Measurements from ENCODE around the gene EPHB2. TPM values are rescaled to one million over a fixed set of nuclear protein-coding genes. Genes with fewer than 3 reads are reported as not detected.

Gene EPHB2
- total and polyA plus RNA-seq, 2 of the 4 experiments (the other 2 are of a cell fraction): 52.3 to 58.8 TPM

DNA sequence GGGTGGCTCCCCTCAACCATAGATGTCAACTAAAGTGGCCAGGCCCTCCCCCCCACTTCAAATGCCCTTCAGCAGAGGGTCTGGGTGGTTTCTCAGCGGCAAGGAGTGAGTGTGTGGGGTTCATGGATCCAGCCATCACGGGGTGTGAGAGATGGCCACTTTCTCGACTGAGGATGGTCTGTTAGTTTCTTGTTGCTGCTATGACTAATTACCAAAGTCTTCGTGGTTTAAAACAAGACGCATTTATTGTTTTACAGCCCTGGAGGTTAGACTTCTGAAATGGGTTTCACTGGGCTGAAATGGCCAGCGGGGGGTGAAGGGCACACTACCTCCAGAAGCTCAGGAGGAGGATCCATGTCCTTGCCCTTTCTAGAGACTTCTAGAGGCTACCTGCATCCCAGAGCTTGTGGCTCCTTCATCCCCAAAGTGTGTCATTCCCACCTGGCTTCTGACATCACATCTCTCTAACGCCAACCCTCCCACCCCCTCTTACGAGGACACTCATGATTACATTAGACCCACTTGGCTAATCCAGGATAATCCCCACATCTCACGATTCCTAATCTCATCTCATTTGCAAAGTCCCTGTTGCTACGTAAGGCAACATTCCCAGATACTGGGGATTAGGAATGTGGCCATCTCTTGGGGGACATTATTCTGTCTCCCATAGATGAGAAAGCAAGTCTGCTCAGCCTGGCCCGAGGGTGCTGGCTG is 53.0 kb downstream of the EPHB2 start (continued):
- TF ChIP-seq, protein P1, sequence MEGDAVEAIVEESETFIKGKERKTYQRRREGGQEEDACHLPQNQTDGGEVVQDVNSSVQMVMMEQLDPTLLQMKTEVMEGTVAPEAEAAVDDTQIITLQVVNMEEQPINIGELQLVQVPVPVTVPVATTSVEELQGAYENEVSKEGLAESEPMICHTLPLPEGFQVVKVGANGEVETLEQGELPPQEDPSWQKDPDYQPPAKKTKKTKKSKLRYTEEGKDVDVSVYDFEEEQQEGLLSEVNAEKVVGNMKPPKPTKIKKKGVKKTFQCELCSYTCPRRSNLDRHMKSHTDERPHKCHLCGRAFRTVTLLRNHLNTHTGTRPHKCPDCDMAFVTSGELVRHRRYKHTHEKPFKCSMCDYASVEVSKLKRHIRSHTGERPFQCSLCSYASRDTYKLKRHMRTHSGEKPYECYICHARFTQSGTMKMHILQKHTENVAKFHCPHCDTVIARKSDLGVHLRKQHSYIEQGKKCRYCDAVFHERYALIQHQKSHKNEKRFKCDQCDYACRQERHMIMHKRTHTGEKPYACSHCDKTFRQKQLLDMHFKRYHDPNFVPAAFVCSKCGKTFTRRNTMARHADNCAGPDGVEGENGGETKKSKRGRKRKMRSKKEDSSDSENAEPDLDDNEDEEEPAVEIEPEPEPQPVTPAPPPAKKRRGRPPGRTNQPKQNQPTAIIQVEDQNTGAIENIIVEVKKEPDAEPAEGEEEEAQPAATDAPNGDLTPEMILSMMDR (conservative IDR thresholded peaks at IDR 0.05; ENCODE audit: low read depth, low read length): no peak

GRCh38 chr1:22767852-22768251 is 57.2 kb downstream of the EPHB2 start:
- Histone ChIP-seq H2BK20ac (ENCODE audit: low read depth, low read length) (no peak overlapping the region), H2AK5ac (ENCODE audit: low read depth, low read length) (no peak overlapping the region), H2AK9ac (replicated peaks; ENCODE audit: low read depth, low read length, poor library complexity) (no peak overlapping the region), H3K27me3 (ENCODE audit: control insufficient read depth, insufficient read depth, low read length) (no peaks in the 10 kb centered on the region), H3K9me1 (ENCODE audit: insufficient read depth, low read length) (peaks cover 8% of the 10 kb centered on the region), H3K23ac (ENCODE audit: low read depth, low read length) (no peak overlapping the region), H3K79me1 (ENCODE audit: low read depth in 1 of 2, low read length in 2 of 2) (peaks cover 30 to 90% of the 10 kb centered on the region in 2 experiments), H3K14ac (replicated peaks; ENCODE audit: low read depth, low read length) (no peak overlapping the region), H3K56ac (ENCODE audit: extremely low read depth, insufficient read depth, low read length) (no peak overlapping the region), H2AFZ (replicated peaks; ENCODE audit: low read length, poor library complexity) (no peak overlapping the region), H4K8ac (ENCODE audit: low read depth in 2 of 2, low read length in 2 of 2) (no peak overlapping the region), H3K4me2 (ENCODE audit: low read depth, low read length) (no peak overlapping the region), H3K4me1 (ENCODE audit: control insufficient read depth, insufficient read depth, low read length) (peaks cover 2% of the 10 kb centered on the region; the same call in 1 of the 2 replicates), H2BK5ac (ENCODE audit: low read depth, low read length, poor library complexity, severe bottlenecking) (no peak overlapping the region), H4K91ac (ENCODE audit: insufficient read depth, low read depth, low read length) (no peak overlapping the region), H3K9ac (ENCODE audit: low read depth, low read length) (no peak overlapping the region), H3K9me3 (ENCODE audit: control insufficient read depth, insufficient read depth, low read length) (no peaks in the 10 kb centered on the region), H3K4ac (ENCODE audit: low read depth, low read length) (no peak overlapping the region), H3K36me3 (ENCODE audit: control insufficient read depth, insufficient read depth, low read length) (no peaks in the 10 kb centered on the region), H3K4me3 (ENCODE audit: insufficient read depth, low read depth, low read length) (no peak overlapping the region), H2BK15ac (ENCODE audit: low read depth, low read length) (no peak overlapping the region), H4K5ac (ENCODE audit: low read depth, low read length) (no peak overlapping the region), H2BK120ac (ENCODE audit: low read depth, low read length) (no peak overlapping the region), H3K27ac (ENCODE audit: insufficient read depth, low read length) (no peak overlapping the region), H4K20me1 (ENCODE audit: insufficient read depth, low read length) (peaks cover 76% of the 10 kb centered on the region), H3K18ac (ENCODE audit: low read depth, low read length) (no peak overlapping the region)
- no TSS peak for BruUV-seq (replicated peaks)
- WGBS, 2 experiments (ENCODE audit: extremely low coverage in 2 of 2, insufficient read length in 1 of 2): 98% methylated on average over 6 of the region's 9 CpGs; no CpG with 5 or more reads in 1 of the 2 experiments
- intact Hi-C loops (cut with micrococcal nuclease) (no loop called here), in situ Hi-C loops (cut with MboI; ENCODE audit: low sequenced_read_pairs) (no loop called here), dilution Hi-C loops (cut with HindIII; ENCODE audit: low sequenced_read_pairs, unreplicated experiment) (no loop called here)
- ATAC-seq (ENCODE audit: low read depth) (no peak), DNase-seq (no peak)
- ChIA-PET POLR2A (ENCODE audit: unreplicated experiment) (no interaction called here), CTCF (no interaction called here)
- TF ChIP-seq BHLHE40 (IDR thresholded peaks at IDR 0.05; ENCODE audit: low read depth, low read length): no peak
- TF ChIP-seq POLR2A (IDR thresholded peaks at IDR 0.05; ENCODE audit: low read depth, low read length): no peak
- TF ChIP-seq CEBPB (IDR thresholded peaks at IDR 0.05; ENCODE audit: low read depth, low read length): no peak
- TF ChIP-seq CHD1 (IDR thresholded peaks at IDR 0.05; ENCODE audit: low read depth, low read length): no peak
- no peak for TF ChIP-seq RCOR1 (IDR thresholded peaks at IDR 0.05; ENCODE audit: insufficient replicate concordance, low read length)
- TF ChIP-seq MXI1 (IDR thresholded peaks at IDR 0.05; ENCODE audit: borderline replicate concordance, low read depth, low read length): no peak
- TF ChIP-seq SMC3 (IDR thresholded peaks at IDR 0.05; ENCODE audit: low read depth, low read length): no peak
- TF ChIP-seq NFE2L2 (IDR thresholded peaks at IDR 0.05; ENCODE audit: low read depth, low read length): no peak
- TF ChIP-seq MAFK (IDR thresholded peaks at IDR 0.05; ENCODE audit: low read depth, low read length): no peak
- no peak for TF ChIP-seq RAD21 (IDR thresholded peaks at IDR 0.05; ENCODE audit: low read length)
- TF ChIP-seq, protein P1 (conservative IDR thresholded peaks at IDR 0.05; ENCODE audit: low read depth, low read length): no peak
- no peak for TF ChIP-seq USF2 (IDR thresholded peaks at IDR 0.05; ENCODE audit: low read depth, low read length)

All from IMR-90 (cell line).